ENCODE results near the gene HECTD4. TPM values are rescaled to one million over a fixed set of nuclear protein-coding genes. Genes with fewer than 3 reads are reported as not detected.
"Not testable (repeated sequence)": the region's sequence is repeated elsewhere in the genome, so short reads cannot be mapped to it uniquely, and the experiment has no call there.

The HECTD4 gene
- total and polyA plus RNA-seq, 10 donors = 5.4 to 70.8 (median 50.1) TPM

- H3K36me3 ChIP-seq = peaks cover 0 to under 1% (median 0%) of the 10 kb centered on the region in 6 donors
- H3K27ac ChIP-seq = no peak overlapping the region
- no peaks in the 10 kb centered on the region for H3K9me3 ChIP-seq
- H3K4me1 ChIP-seq = peaks cover 23 to 78% (median 52%) of the 10 kb centered on the region in 6 donors
- WGBS, 5 donors = 77 to 91% (median 84%) methylated on average over 3 of the region's 3 CpGs
- intact Hi-C loops (cut with DNase I; ENCODE audit: low total_unique reads) = no loop called here
- no peak for DNase-seq
- TF ChIP-seq POLR2A (IDR thresholded peaks at IDR 0.05) = no peak
- no peak for TF ChIP-seq CTCF (IDR thresholded peaks at IDR 0.05 in 8 of 11, conservative IDR thresholded peaks at IDR 0.05 in 3 of 11)
- no peak for TF ChIP-seq POLR2AphosphoS5 (IDR thresholded peaks at IDR 0.05)
- no peak overlapping the region for H3K4me3 ChIP-seq
- no peaks in the 10 kb centered on the region for H3K27me3 ChIP-seq (replicated peaks in 1 of 7)
Observed at GRCh38 chr12:112420740-112421139, 38.5 kb upstream of the HECTD4 start.

- Histone ChIP-seq H3K36me3 (no peaks in the 10 kb centered on the region), H3K9me3 (no peaks in the 10 kb centered on the region), H3K27ac (peak overlapping the region; percentile 91 to 99 (median 96)), H3K27me3 (replicated peaks in 1 of 7) (no peaks in the 10 kb centered on the region), H3K4me3 (peak overlapping the region; percentile 81 to 96 (median 92)), H3K4me1 (peaks cover 23 to 67% (median 51%) of the 10 kb centered on the region in 6 donors)
- intact Hi-C loops (cut with DNase I; ENCODE audit: low total_unique reads) = no loop called here
- TF ChIP-seq POLR2A (IDR thresholded peaks at IDR 0.05) (no peak), CTCF (IDR thresholded peaks at IDR 0.05 in 8 of 11, conservative IDR thresholded peaks at IDR 0.05 in 3 of 11) (peak in 3 of 11 experiments; percentile 9 to 12 (median 10))
- no peak for DNase-seq
- 3 to 7% (median 4%) methylated on average over 15 to 31 of the region's 31 CpGs for WGBS, 5 donors
Observed at GRCh38 chr12:112419297-112420133, 37.3 kb upstream of the HECTD4 start.

GRCh38 chr12:112418608-112419296 is 36.5 kb upstream of the HECTD4 start, which contains the start of gene PTPN11:
PTPN11 (plus strand) TSS chr12:112418947; CDS start chr12:112419112, 165 bp downstream.
- peak; percentile 97 for DNase-seq
- no peaks in the 10 kb centered on the region for H3K9me3 ChIP-seq
- no peaks in the 10 kb centered on the region for H3K36me3 ChIP-seq
- H3K4me1 ChIP-seq = peaks cover 23 to 60% (median 44%) of the 10 kb centered on the region in 6 donors
- 0 to 1% (median 1%) methylated on average over 33 to 89 of the region's 89 CpGs for WGBS, 5 donors
- H3K27ac ChIP-seq = peak within 1 kb of the TSS; percentile 91 to 99 (median 96)
- no peaks in the 10 kb centered on the region for H3K27me3 ChIP-seq (replicated peaks in 1 of 7)
- intact Hi-C loops (cut with DNase I; ENCODE audit: low total_unique reads) = no loop called here
- peak; percentile 99 to 100 (median 100) for TF ChIP-seq POLR2AphosphoS5 (IDR thresholded peaks at IDR 0.05)
- TF ChIP-seq POLR2A (IDR thresholded peaks at IDR 0.05) = peak; percentile 79 to 92 (median 91)
- peak in 7 of 11 experiments; percentile 18 to 63 (median 55) for TF ChIP-seq CTCF (IDR thresholded peaks at IDR 0.05 in 8 of 11, conservative IDR thresholded peaks at IDR 0.05 in 3 of 11)
- H3K4me3 ChIP-seq = peak within 1 kb of the TSS; percentile 81 to 96 (median 92)

- H3K27me3 ChIP-seq (replicated peaks in 1 of 7) = no peaks in the 10 kb centered on the region
- H3K36me3 ChIP-seq = no peaks in the 10 kb centered on the region
- no peak for DNase-seq
- intact Hi-C loops (cut with DNase I; ENCODE audit: low total_unique reads) = no loop called here
- TF ChIP-seq CTCF (IDR thresholded peaks at IDR 0.05 in 8 of 11, conservative IDR thresholded peaks at IDR 0.05 in 3 of 11) (no peak), POLR2AphosphoS5 (IDR thresholded peaks at IDR 0.05) (no peak), POLR2A (IDR thresholded peaks at IDR 0.05) (no peak)
- H3K9me3 ChIP-seq = no peaks in the 10 kb centered on the region
- peak overlapping the region; percentile 81 to 96 (median 92) for H3K4me3 ChIP-seq
- peak overlapping the region; percentile 91 to 99 (median 96) for H3K27ac ChIP-seq
- 1 to 2% (median 2%) methylated on average over 18 of the region's 18 CpGs for WGBS, 5 donors
- peaks cover 23 to 55% (median 43%) of the 10 kb centered on the region in 6 donors for H3K4me1 ChIP-seq
Observed at GRCh38 chr12:112418273-112418607, 36.0 kb upstream of the HECTD4 start.

- H3K27me3 ChIP-seq (replicated peaks in 1 of 7); H3K9me3 ChIP-seq; DNase-seq; H3K27ac ChIP-seq; H3K4me3 ChIP-seq; H3K36me3 ChIP-seq; intact Hi-C loops (cut with DNase I; ENCODE audit: low total_unique reads): not testable (repeated sequence)
- peaks cover 13 to 37% (median 24%) of the 10 kb centered on the region in 6 donors for H3K4me1 ChIP-seq
- 84 to 96% (median 92%) methylated on average over 4 of the region's 4 CpGs for WGBS, 5 donors
Observed at GRCh38 chr12:112415457-112415856, 33.2 kb upstream of the HECTD4 start.
